Activated naive CD4-positive, alpha-beta T cell treated with anti-CD3 and anti-CD28 coated beads, Interleukin-2, amount 50 U/mL, for 24 hours (primary cell): ENCODE data around the gene NADSYN1.
A peak's percentile ranks its signal among the peaks of the same experiment; 100 is the strongest.

ENCODE experiments used
- H3K27ac Mint-ChIP-seq: one replicate; pipeline ENCODE4 v1.8.0; 2021; ENCODE audit warnings: mild to moderate bottlenecking, mixed read lengths
- H3K27me3 Mint-ChIP-seq: one replicate; pipeline ENCODE4 v1.8.0; 2021; ENCODE audit warnings: mixed read lengths
- H3K36me3 Mint-ChIP-seq: one replicate; pipeline ENCODE4 v1.8.0; 2021; ENCODE audit warnings: mixed read lengths
- H3K4me1 Mint-ChIP-seq: one replicate; pipeline ENCODE4 v1.8.0; 2021; ENCODE audit warnings: mixed read lengths
- H3K4me3 Mint-ChIP-seq: one replicate; pipeline ENCODE4 v1.8.0; 2021; ENCODE audit warnings: mild to moderate bottlenecking, mixed read lengths
- H3K9me3 Mint-ChIP-seq: one replicate; pipeline ENCODE4 v1.8.0; 2021; ENCODE audit warnings: mixed read lengths

The NADSYN1 gene

DNA sequence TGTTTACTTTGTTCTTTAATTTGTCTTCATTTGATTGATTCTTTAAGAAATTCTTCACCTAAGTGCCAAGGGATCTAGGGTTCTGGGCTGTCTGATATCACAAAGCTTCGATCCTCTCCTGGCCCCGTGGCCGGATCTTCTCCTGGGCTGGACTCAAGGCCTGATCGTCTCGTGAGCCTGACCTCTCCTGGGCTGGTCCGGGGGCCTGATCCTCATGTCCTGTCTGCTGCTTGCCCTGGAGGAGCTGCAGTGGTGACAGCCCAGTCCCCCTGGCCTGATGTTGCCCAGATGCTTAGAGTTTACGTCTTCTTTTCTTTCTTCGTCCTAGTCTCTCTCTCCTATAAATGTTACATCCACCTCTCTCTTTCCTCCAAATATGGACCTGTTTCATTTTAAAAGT lies 3.3 kb downstream of the NADSYN1 start:
- Mint-ChIP-seq H3K4me3 (no peak overlapping the region), H3K27ac (no peak overlapping the region), H3K9me3 (no peaks in the 10 kb centered on the region), H3K4me1 (peaks cover 46% of the 10 kb centered on the region), H3K36me3 (peaks cover 10% of the 10 kb centered on the region), H3K27me3 (no peaks in the 10 kb centered on the region)

DNA sequence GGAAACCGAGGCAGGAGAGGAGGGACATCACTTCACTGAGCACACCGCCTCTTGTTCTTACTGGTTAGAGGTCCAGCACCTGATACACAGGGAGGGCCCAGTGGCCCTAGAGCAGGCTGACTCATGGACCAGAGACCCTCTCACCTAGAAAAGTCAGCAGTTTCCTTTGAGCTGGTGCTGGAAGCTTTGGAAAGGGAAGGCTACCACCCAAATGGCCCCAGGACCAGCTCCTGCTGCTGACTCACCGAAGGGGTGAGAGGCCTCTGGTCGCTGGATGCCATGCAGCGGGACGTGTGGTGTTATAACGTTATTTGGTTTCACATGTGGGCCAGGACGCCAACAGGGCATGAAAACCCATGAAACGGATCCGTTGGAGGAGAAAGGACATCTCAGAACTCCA lies 3.8 kb downstream of the NADSYN1 start:
- Mint-ChIP-seq H3K27me3 (no peaks in the 10 kb centered on the region), H3K4me3 (no peak overlapping the region), H3K9me3 (no peaks in the 10 kb centered on the region), H3K4me1 (peaks cover 41% of the 10 kb centered on the region), H3K36me3 (peaks cover 10% of the 10 kb centered on the region), H3K27ac (no peak overlapping the region)

DNA sequence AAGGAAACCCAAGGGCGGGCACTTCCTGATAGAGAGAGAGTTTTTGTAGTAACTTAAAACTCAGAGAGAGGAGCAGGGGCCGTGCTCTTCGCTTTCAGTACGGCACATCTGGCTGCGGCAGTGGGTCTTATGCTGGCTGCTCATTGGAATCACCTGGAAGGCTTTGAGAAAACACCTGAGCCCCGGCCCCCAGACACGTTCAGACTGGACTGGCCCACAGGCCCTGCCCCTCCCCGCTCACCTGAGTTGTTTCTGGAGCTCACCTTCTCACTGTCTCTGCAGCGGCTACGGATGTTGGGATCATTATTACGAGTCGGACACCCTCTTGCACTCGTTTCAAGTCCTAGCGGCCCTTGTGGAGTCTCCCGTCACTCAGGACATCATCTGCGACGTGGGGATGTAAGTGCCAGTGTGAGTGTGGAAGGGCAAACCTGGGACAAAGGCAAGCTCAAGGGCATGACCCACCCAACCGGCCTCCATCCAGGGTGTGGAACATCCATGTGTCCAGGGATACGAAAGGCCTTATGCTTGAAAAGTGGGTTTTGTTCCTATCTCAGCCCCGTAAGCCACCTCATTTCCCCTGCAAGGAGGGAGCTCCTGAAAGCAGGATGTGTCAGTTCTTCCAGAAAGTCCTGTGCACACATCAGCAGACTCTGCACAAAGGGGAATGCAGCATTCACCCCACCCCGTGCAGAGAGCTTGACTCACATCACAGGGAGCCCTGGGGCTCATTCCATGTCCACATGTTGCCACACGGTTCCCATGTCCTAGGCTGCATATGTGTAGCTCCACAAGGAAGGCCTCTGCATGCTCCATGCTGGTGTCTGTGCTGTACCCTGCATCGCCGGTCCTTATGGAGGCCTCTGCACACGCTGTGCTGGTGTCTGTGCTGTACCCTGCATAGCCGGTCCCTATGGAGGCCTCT lies 5.4 kb downstream of the NADSYN1 start:
- Mint-ChIP-seq H3K36me3 (peaks cover 13% of the 10 kb centered on the region), H3K9me3 (no peaks in the 10 kb centered on the region), H3K4me3 (no peak overlapping the region), H3K27ac (no peak overlapping the region), H3K4me1 (peaks cover 34% of the 10 kb centered on the region), H3K27me3 (no peaks in the 10 kb centered on the region)

DNA sequence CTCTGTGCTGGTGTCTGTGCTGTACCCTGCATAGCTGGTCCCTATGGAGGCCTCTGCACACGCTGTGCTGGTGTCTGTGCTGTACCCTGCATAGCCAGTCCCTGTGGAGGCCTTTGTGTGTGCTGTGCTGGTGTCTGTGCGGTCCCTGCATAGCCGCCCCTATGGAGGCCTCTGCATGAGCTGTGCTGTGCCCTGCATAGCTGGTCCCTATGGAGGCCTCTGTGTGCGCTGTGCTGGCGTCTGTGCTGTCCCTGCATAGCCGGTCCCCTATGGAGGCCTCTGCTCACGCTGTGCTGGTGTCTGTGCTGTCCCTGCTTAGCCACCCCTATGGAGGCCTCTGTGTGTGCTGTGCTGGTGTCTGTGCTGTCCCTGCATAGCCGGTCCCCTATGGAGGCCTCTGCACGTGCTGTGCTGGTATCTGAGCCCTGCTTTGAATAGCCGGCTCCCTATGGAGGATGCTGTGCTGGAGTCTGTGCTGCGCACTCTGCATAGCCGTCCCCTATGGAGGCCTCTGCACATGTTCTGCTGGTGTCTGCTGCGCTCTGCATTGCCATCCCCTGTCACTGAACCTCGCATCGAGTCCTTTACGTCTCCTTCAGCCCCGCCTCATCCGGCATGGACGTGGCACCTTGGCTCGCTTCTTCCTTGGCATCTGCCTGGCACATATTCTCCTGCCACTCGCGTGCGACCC lies 6.2 kb downstream of the NADSYN1 start:
- Mint-ChIP-seq H3K27ac (no peak overlapping the region), H3K9me3 (no peaks in the 10 kb centered on the region), H3K36me3 (peaks cover 13% of the 10 kb centered on the region), H3K4me3 (no peak overlapping the region), H3K27me3 (no peaks in the 10 kb centered on the region), H3K4me1 (peaks cover 25% of the 10 kb centered on the region)

DNA sequence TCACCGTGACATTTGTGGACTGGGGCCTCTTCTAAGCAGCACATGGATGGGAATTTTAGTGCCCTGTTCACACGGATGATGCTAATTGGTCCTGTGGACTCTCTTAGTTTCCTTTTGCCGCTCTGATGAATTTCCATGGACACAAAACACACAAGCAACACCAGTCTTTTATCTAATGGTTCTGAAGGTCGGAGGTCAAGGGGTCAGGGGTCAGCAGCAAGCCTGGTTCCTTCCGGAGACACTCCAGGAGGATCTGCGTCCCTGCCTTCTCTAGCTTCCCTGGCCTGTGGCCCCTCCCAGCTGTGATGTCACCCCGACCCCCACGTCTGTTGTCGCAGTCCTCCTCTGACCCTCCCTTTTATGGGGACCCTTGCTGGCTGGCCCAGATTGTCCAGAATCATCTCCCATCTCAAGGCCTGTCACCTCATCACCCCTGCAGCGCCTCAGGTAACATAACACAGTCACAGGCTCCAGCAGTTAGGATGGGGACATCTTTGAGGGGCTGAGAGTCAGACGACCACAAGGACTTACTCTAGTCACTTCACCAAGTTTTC lies 6.8 kb downstream of the NADSYN1 start:
- H3K9me3 Mint-ChIP-seq = no peaks in the 10 kb centered on the region
- H3K36me3 Mint-ChIP-seq = peaks cover 13% of the 10 kb centered on the region
- no peaks in the 10 kb centered on the region for H3K27me3 Mint-ChIP-seq
- no peak overlapping the region for H3K27ac Mint-ChIP-seq
- no peak overlapping the region for H3K4me3 Mint-ChIP-seq
- H3K4me1 Mint-ChIP-seq = peaks cover 19% of the 10 kb centered on the region

DNA sequence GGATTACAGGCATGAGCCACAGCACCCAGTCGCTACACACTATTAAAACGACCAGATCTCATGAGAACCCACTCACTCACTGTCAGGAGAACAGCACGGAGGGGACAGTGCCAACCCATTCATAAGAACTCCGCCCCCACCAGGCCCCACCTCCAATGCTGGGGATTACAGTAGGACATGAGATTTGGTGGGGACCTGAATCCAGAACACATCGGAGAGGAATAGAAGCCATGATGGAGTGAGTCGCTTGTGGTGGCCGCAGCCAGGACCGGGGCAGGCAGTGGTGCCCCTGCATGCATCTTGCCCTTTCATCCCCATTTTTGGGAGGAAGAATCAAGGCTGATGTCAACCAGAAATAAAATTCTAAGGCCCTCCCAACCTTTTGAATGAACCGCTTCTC lies 8.7 kb downstream of the NADSYN1 start:
- Mint-ChIP-seq H3K4me3 (no peak overlapping the region), H3K36me3 (peaks cover 5% of the 10 kb centered on the region), H3K27me3 (no peaks in the 10 kb centered on the region), H3K9me3 (no peaks in the 10 kb centered on the region), H3K27ac (no peak overlapping the region), H3K4me1 (peaks cover 4% of the 10 kb centered on the region)

DNA sequence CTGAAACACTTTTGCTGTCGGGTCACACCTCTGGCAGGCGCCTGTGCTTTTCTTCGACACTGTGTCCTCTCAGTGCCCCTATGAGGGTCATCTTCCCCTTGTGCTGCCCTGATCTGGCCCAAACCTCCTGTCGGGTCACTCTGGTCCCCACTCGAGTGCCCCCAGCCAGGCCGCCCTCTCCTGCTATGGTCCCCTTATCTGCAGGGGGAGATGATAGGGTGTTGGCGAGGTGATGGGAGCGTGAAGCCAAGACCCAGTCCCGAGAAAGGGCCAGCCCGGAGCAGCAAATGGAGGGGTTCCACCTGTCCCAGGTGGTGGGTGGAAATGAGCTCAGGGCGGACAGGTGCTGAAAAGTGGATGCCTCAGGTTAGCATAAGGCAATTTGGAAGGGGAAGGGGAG lies 9.7 kb downstream of the NADSYN1 start:
- Mint-ChIP-seq H3K27me3 (no peaks in the 10 kb centered on the region), H3K36me3 (peaks cover 12% of the 10 kb centered on the region), H3K4me1 (peaks cover 3% of the 10 kb centered on the region), H3K9me3 (no peaks in the 10 kb centered on the region), H3K4me3 (no peak overlapping the region), H3K27ac (no peak overlapping the region)

DNA sequence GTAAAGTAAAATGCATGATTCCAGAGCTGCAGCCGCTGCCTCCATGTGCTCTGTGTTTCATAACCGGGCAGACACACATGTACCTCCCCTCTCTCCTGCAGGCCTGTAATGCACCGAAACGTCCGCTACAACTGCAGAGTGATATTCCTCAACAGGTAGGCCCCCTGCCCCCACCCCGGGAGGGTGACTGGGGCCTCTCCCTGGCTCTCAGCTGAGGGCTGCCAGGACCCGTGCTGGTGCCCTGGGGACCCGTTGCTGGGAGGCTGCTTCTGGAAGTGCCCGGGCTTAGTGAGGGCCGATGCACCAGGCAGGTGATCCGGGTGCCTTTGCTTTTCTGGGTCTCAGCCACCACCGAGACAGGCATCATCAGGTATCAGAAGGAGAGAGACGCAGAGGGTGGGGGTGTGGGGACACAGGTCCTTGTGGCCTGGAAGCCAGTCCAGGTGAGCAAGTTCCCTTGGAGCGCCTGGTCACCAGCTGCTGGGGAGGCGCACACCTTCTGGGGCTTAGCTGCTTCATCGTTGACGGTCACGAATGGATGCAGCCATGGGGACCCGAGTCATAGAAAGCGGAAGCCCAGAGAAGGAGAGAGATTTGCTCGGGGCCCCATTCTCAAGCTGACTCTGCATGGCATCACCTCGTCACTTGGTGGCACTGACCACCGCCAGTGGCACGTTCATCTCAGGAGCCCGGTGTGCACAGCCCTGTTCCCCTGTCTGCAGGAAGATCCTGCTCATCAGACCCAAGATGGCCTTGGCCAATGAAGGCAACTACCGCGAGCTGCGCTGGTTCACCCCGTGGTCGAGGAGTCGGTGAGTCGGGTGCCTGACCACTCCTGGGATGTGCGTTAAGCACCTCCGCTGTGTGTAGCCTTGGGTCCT lies 10.6 kb downstream of the NADSYN1 start:
- Mint-ChIP-seq H3K4me1 (no peaks in the 10 kb centered on the region), H3K4me3 (no peak overlapping the region), H3K27ac (no peak overlapping the region), H3K36me3 (peaks cover 12% of the 10 kb centered on the region), H3K27me3 (no peaks in the 10 kb centered on the region), H3K9me3 (no peaks in the 10 kb centered on the region)

DNA sequence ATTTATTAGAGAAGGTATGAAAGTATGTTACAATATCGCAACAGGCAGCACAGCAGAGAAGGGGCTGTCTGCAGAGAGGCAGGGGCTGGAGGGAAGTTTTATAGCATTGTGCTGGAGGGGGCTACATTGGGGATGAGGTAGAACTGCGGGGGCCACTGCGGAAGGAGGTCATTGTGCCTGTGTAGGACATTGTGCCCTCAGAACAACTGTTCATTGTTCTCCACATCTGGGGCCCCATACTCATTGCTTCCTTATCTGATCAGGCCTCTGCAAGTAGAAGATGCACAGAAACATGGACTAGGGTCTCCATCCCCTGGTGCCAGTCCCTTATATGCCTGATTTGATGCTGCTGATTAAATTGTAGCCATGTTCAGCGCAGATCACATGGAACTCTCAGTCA lies 12.1 kb downstream of the NADSYN1 start:
- peaks cover 15% of the 10 kb centered on the region for H3K36me3 Mint-ChIP-seq
- H3K27me3 Mint-ChIP-seq = no peaks in the 10 kb centered on the region
- no peaks in the 10 kb centered on the region for H3K4me1 Mint-ChIP-seq
- H3K4me3 Mint-ChIP-seq = no peak overlapping the region
- H3K9me3 Mint-ChIP-seq = no peaks in the 10 kb centered on the region
- H3K27ac Mint-ChIP-seq = no peak overlapping the region

DNA sequence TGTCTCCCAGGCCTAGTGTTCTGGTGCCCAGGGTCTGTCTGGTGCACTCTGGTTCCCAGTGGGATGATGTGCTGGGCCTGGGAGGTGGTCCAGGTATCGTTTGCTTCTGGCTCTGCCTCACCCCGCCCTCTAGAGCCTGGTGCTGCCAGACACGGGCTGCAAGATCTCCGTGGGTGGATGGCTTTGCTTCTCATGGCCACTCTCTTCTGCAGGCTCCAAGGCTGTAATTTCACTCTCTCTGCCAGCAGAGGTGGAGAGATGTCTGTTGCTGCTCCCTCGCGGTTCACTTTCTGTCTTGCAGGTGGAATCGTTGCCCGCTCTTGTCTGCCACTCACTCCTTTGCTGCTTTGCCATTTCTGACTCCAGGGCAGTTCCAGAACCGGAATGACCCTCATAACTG lies 13.4 kb downstream of the NADSYN1 start:
- H3K4me3 Mint-ChIP-seq = no peak overlapping the region
- H3K4me1 Mint-ChIP-seq = no peaks in the 10 kb centered on the region
- H3K9me3 Mint-ChIP-seq = no peaks in the 10 kb centered on the region
- H3K27ac Mint-ChIP-seq = peak overlapping the region; percentile 17
- H3K27me3 Mint-ChIP-seq = no peaks in the 10 kb centered on the region
- H3K36me3 Mint-ChIP-seq = peaks cover 15% of the 10 kb centered on the region

DNA sequence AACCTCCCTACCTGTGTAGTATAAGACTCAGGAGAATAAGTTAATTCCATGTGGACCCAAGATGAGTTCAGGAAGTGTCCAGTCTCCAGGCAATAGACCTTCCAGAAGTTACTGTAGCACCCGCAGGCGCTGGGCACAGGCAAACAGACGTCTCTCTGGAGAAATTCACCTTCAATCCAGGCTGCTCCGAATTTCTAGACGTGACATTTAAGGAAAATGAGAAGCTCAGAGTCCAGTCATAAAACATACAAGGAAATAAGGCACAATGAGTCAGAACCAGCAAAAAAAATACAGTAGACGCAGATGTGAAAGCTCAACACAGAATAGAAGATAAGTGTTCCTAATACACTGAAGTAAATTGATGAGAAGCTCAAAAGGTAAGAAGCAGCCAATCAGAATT lies 14.2 kb downstream of the NADSYN1 start:
- H3K4me3 Mint-ChIP-seq = no peak overlapping the region
- H3K36me3 Mint-ChIP-seq = peaks cover 15% of the 10 kb centered on the region
- no peak overlapping the region for H3K27ac Mint-ChIP-seq
- H3K27me3 Mint-ChIP-seq = no peaks in the 10 kb centered on the region
- no peaks in the 10 kb centered on the region for H3K4me1 Mint-ChIP-seq
- no peaks in the 10 kb centered on the region for H3K9me3 Mint-ChIP-seq

DNA sequence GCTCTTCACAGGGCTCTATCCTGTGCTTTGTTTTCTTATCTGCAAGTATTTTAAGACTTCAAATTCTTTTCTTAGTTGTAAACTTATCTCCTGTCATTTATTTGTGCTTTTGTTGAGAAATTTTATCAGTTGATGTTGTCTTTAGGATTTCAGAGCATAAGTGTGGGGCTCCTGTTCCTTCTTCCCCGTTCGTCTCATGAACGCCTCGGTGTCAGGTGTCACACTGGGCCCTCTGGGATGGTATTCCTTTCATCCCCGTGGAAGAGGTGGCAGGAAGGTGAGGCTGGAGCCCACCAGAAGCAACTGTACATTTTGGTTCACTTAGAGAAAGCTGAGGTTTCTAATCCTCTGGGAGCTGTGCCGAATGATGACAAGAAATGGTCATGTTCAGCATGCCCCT lies 17.9 kb downstream of the NADSYN1 start:
- no peak overlapping the region for H3K4me3 Mint-ChIP-seq
- H3K36me3 Mint-ChIP-seq = peaks cover 14% of the 10 kb centered on the region
- no peak overlapping the region for H3K27ac Mint-ChIP-seq
- no peaks in the 10 kb centered on the region for H3K27me3 Mint-ChIP-seq
- no peaks in the 10 kb centered on the region for H3K4me1 Mint-ChIP-seq
- H3K9me3 Mint-ChIP-seq = no peaks in the 10 kb centered on the region

DNA sequence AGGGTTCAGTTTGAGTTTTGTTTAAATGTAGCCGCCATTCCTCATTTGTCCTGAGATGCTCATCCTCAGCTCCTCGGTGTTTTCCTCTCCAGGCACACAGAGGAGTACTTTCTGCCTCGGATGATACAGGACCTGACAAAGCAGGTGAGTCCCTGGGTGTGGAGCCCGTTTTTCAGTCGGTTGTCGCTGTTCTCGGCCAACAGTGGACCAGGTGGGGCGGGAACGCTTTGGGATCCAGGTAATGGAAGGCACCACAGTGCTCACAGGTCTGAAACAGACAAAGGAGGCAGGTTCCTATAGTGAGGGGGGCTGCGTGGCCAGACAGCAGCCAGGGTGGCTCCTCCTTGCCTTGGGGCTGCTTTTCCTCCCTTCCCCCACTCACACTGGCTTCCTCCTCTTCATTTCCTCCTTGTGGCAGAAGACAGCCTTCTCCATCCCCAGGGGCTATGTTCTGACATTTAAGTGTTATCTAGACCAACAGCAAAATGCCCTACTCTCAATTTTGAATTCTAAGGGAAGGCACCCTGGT lies 19.4 kb downstream of the NADSYN1 start:
- Mint-ChIP-seq H3K9me3 (no peaks in the 10 kb centered on the region), H3K27ac (no peak overlapping the region), H3K4me3 (no peak overlapping the region), H3K36me3 (peaks cover 16% of the 10 kb centered on the region), H3K27me3 (no peaks in the 10 kb centered on the region), H3K4me1 (no peaks in the 10 kb centered on the region)

DNA sequence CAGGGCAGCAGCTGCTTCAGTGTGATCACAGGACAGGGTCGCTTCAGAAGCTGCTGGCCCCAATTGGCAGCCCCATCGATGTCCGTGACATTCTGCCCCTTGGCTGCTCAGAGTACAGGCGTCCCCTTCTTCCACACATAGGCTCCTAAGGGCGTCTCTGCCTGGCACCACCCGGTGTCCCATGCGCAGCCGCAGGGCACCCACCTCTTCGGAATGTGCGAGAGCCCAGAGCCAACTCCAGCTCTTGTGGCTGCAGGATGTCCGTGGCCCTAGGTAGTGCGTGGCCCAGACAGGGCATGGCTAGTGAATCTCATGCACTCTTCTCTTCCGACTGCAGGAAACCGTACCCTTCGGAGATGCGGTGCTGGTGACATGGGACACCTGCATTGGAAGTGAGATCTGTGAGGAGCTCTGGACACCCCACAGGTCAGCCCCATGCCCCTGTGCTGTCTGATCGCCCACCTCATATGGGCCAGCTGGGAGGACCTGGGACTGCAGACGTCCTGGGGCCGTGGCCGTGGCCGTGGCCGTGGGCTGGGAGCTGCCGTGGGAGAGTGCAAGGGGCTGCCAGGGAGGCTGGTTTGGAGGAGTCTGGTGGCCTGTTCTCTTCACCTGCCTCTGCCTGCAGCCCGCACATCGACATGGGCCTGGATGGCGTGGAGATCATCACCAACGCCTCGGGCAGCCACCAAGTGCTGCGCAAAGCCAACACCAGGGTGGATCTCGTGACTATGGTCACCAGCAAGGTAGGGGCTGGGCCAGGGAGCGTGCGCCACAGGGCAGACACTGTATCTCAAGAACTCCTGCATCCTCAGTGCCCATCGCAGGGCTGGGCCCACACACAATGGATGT lies 20.2 kb downstream of the NADSYN1 start:
- Mint-ChIP-seq H3K4me1 (no peaks in the 10 kb centered on the region), H3K36me3 (peaks cover 13% of the 10 kb centered on the region), H3K27ac (no peak overlapping the region), H3K9me3 (no peaks in the 10 kb centered on the region), H3K27me3 (no peaks in the 10 kb centered on the region), H3K4me3 (no peak overlapping the region)

DNA sequence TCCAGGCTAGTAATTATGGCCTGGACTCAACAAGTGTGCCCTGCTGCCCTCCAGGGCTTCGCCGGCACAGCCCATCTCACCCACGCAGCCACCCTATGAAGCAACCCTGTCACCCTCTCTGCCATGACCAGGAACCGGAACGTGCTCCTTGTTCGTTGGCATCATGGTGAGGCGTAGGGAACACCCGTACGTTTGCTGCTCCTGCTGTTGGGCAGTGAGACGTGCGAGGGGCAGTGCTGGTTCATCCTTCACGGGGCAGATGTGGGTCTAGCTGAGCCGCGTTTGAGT lies 20.7 kb downstream of the NADSYN1 start:
- H3K36me3 Mint-ChIP-seq = peaks cover 13% of the 10 kb centered on the region
- no peaks in the 10 kb centered on the region for H3K27me3 Mint-ChIP-seq
- no peak overlapping the region for H3K27ac Mint-ChIP-seq
- H3K4me3 Mint-ChIP-seq = no peak overlapping the region
- no peaks in the 10 kb centered on the region for H3K9me3 Mint-ChIP-seq
- H3K4me1 Mint-ChIP-seq = no peaks in the 10 kb centered on the region
